Measurements from ENCODE around the gene ITPR2. TPM values are rescaled to one million over a fixed set of nuclear protein-coding genes. Genes with fewer than 3 reads are reported as not detected.
A peak's percentile ranks its signal among the peaks of the same experiment; 100 is the strongest.

Gene ITPR2
- total RNA-seq, 1 experiment from 2014 or later: 41.6 TPM

- H3K27me3 ChIP-seq (replicated peaks; ENCODE audit: control insufficient read depth, insufficient read depth, low read length): no peaks in the 10 kb centered on the region
- Mint-ChIP-seq H3K36me3 (ENCODE audit: insufficient read depth, unreplicated experiment) (peaks cover 16% of the 10 kb centered on the region), H3K4me1 (ENCODE audit: low read depth, unreplicated experiment) (peaks cover 39% of the 10 kb centered on the region), H3K27me3 (ENCODE audit: insufficient read depth, unreplicated experiment) (no peaks in the 10 kb centered on the region), H3K27ac (ENCODE audit: unreplicated experiment) (peak overlapping the region; percentile 12), H3K9me3 (ENCODE audit: unreplicated experiment) (no peaks in the 10 kb centered on the region), H3K4me3 (ENCODE audit: unreplicated experiment) (no peak overlapping the region)
- no peaks in the 10 kb centered on the region for H3K9me3 ChIP-seq
- TF ChIP-seq, protein P1, sequence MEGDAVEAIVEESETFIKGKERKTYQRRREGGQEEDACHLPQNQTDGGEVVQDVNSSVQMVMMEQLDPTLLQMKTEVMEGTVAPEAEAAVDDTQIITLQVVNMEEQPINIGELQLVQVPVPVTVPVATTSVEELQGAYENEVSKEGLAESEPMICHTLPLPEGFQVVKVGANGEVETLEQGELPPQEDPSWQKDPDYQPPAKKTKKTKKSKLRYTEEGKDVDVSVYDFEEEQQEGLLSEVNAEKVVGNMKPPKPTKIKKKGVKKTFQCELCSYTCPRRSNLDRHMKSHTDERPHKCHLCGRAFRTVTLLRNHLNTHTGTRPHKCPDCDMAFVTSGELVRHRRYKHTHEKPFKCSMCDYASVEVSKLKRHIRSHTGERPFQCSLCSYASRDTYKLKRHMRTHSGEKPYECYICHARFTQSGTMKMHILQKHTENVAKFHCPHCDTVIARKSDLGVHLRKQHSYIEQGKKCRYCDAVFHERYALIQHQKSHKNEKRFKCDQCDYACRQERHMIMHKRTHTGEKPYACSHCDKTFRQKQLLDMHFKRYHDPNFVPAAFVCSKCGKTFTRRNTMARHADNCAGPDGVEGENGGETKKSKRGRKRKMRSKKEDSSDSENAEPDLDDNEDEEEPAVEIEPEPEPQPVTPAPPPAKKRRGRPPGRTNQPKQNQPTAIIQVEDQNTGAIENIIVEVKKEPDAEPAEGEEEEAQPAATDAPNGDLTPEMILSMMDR (IDR thresholded peaks at IDR 0.05; ENCODE audit: insufficient read depth in 1 of 2, low read depth in 1 of 2, low read length in 1 of 2, severe bottlenecking in 1 of 2, unreplicated experiment in 1 of 2): no peak
- CTCF ChIA-PET: no interaction called here
- no peak for DNase-seq
- BruUV-seq (replicated peaks): no TSS peak
- H3K36me3 ChIP-seq (ENCODE audit: control insufficient read depth, insufficient read depth, low read length): no peaks in the 10 kb centered on the region
- peaks cover 33% of the 10 kb centered on the region for H3K4me1 ChIP-seq
- no peak overlapping the region for H3K4me3 ChIP-seq (ENCODE audit: low read depth, low read length)
- intact Hi-C loops (cut with micrococcal nuclease; ENCODE audit: unreplicated experiment): no loop called here
- POLR2A ChIA-PET: no interaction called here
Observed at GRCh38 chr12:26507613-26508012, 325.4 kb downstream of the ITPR2 start.

DNA sequence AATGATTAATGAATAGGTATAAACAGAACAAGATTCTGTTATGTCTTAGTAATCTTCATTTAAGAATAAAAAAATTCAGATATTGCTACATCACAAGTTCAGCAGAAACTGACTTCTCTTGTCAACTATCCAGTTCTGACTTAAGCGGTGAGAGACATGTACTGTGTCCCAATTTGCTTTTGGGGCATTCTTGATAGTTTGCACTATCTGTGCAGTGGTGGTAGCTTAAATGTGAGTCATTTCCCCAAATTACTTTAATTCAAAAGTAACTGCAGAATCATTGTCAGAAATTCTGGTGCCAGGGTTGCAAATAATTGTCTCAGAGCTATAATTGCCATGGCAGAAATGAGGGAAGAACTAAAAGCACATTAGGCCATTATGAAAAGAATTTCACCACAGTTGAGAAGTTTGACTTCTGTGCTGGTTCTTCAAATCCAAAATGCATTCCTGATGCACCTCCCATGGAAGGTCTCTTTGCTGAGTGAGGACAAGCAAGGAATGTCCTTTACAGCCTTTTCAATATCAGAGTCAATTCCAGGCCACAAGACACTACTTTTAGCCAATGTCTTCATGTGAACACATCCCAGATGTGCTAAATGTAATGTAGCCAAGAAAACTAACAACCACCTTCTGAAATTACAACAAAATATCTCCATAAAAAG is 332.9 kb downstream of the ITPR2 start:
- DNase-seq: no peak
- ChIA-PET CTCF (no interaction called here), POLR2A (no interaction called here)
- TF ChIP-seq, protein P1 (IDR thresholded peaks at IDR 0.05; ENCODE audit: insufficient read depth in 1 of 2, low read depth in 1 of 2, low read length in 1 of 2, severe bottlenecking in 1 of 2, unreplicated experiment in 1 of 2): no peak
- no peak overlapping the region for H3K4me3 Mint-ChIP-seq (ENCODE audit: unreplicated experiment)
- H3K27me3 Mint-ChIP-seq (ENCODE audit: insufficient read depth, unreplicated experiment): no peaks in the 10 kb centered on the region
- no peaks in the 10 kb centered on the region for H3K27me3 ChIP-seq (replicated peaks; ENCODE audit: control insufficient read depth, insufficient read depth, low read length)
- intact Hi-C loops (cut with micrococcal nuclease; ENCODE audit: unreplicated experiment): no loop called here
- H3K4me1 ChIP-seq: no peaks in the 10 kb centered on the region
- BruUV-seq (replicated peaks): no TSS peak
- peaks cover 18% of the 10 kb centered on the region for H3K4me1 Mint-ChIP-seq (ENCODE audit: low read depth, unreplicated experiment)
- H3K36me3 ChIP-seq (ENCODE audit: control insufficient read depth, insufficient read depth, low read length): no peaks in the 10 kb centered on the region
- no peaks in the 10 kb centered on the region for H3K36me3 Mint-ChIP-seq (ENCODE audit: insufficient read depth, unreplicated experiment)
- peaks cover 10% of the 10 kb centered on the region for H3K9me3 Mint-ChIP-seq (ENCODE audit: unreplicated experiment)
- H3K9me3 ChIP-seq: no peaks in the 10 kb centered on the region
- no peak overlapping the region for H3K4me3 ChIP-seq (ENCODE audit: low read depth, low read length)
- no peak overlapping the region for H3K27ac Mint-ChIP-seq (ENCODE audit: unreplicated experiment)

- no peaks in the 10 kb centered on the region for H3K27me3 ChIP-seq (replicated peaks; ENCODE audit: control insufficient read depth, insufficient read depth, low read length)
- Mint-ChIP-seq H3K4me1 (ENCODE audit: low read depth, unreplicated experiment) (peaks cover 6% of the 10 kb centered on the region), H3K36me3 (ENCODE audit: insufficient read depth, unreplicated experiment) (no peaks in the 10 kb centered on the region), H3K4me3 (ENCODE audit: unreplicated experiment) (no peak overlapping the region), H3K9me3 (ENCODE audit: unreplicated experiment) (peaks cover 18% of the 10 kb centered on the region), H3K27ac (ENCODE audit: unreplicated experiment) (no peak overlapping the region), H3K27me3 (ENCODE audit: insufficient read depth, unreplicated experiment) (no peaks in the 10 kb centered on the region)
- TF ChIP-seq, protein P1 (IDR thresholded peaks at IDR 0.05; ENCODE audit: insufficient read depth in 1 of 2, low read depth in 1 of 2, low read length in 1 of 2, severe bottlenecking in 1 of 2, unreplicated experiment in 1 of 2): no peak
- POLR2A ChIA-PET: no interaction called here
- peaks cover 14% of the 10 kb centered on the region for H3K4me1 ChIP-seq
- no peaks in the 10 kb centered on the region for H3K9me3 ChIP-seq
- no peak overlapping the region for H3K4me3 ChIP-seq (ENCODE audit: low read depth, low read length)
- intact Hi-C loops (cut with micrococcal nuclease; ENCODE audit: unreplicated experiment): no loop called here
- CTCF ChIA-PET: no interaction called here
- BruUV-seq (replicated peaks): no TSS peak
- no peaks in the 10 kb centered on the region for H3K36me3 ChIP-seq (ENCODE audit: control insufficient read depth, insufficient read depth, low read length)
- DNase-seq: no peak
Observed at GRCh38 chr12:26496170-26496569, 336.8 kb downstream of the ITPR2 start.

Data from Caco-2 (cell line).